Heart right ventricle (tissue), 16 donors: ENCODE data around the gene CYP2B6. TPM values are rescaled to one million over a fixed set of nuclear protein-coding genes. Genes with fewer than 3 reads are reported as not detected.

Source experiments
- ATAC-seq, 8 donors: fragments of 200-7000 bp; cut with Tn5 transposase; one replicate each; pipeline ENCODE4 v1.9.1; 2020; ENCODE audit warnings: mild to moderate bottlenecking in 8 of 8, moderate library complexity in 8 of 8, moderate number of reproducible peaks in 1 of 8
- DNase-seq, 2 donors: peaks; one replicate each; pipeline ENCODE4 v3.0.0-alpha.2; 2020
- H3K27ac ChIP-seq, 10 donors: fragments of 200-600 bp; sonication (generic) in 2 of 10; one replicate each; pipeline versions ENCODE4 v1.5.0 to v1.8.0; 2020 to 2022; ENCODE audit warnings: mild to moderate bottlenecking in 3 of 10
- H3K27me3 ChIP-seq, 7 donors: fragments of 200-600 bp; one replicate each; pipeline ENCODE4 v1.8.0; 2021 to 2022; ENCODE audit warnings: mild to moderate bottlenecking in 2 of 7
- H3K36me3 ChIP-seq, 9 donors: fragments of 200-600 bp; sonication (generic) in 1 of 9; one replicate each; pipeline versions ENCODE4 v1.5.0 to v1.8.0; 2020 to 2022; ENCODE audit warnings: mild to moderate bottlenecking in 2 of 9
- H3K4me1 ChIP-seq, 9 donors: fragments of 200-600 bp; sonication (generic) in 1 of 9; one replicate each; pipeline versions ENCODE4 v1.5.0 to v1.8.0; 2020 to 2022; ENCODE audit warnings: mild to moderate bottlenecking in 4 of 9
- H3K4me3 ChIP-seq, 10 donors: fragments of 200-600 bp; sonication (generic) in 2 of 10; one replicate each; pipeline versions ENCODE4 v1.5.0 to v1.8.0; 2020 to 2022; ENCODE audit warnings: mild to moderate bottlenecking in 7 of 10, moderate library complexity in 2 of 10
- H3K9me3 ChIP-seq, 11 donors: fragments of 200-600 bp in 10 of 11; sonication (generic) in 2 of 11; one replicate each; pipeline versions ENCODE4 v1.5.0 to v1.8.0; 2013 to 2022; ENCODE audit warnings: mild to moderate bottlenecking in 2 of 11, control low read depth in 1 of 11, moderate library complexity in 1 of 11
- WGBS, 2 donors: extraction: QIAGEN DNeasy Blood & Tissue Kit; methylation state at CpG; one replicate each; pipeline ENCODE4 v1.1.7; 2013; ENCODE audit warnings: inconsistent platforms in 1 of 2; 5-methylcytosine and 5-hydroxymethylcytosine counted together
- intact Hi-C, 10 donors: fragments of 100-400 bp; cut with DNase I; formaldehyde crosslinking; loops; one replicate each; pipeline versions ENCODE4 v1.11.1 to v1.14.2; 2022
- polyA plus RNA-seq, 2 donors: library from polyadenylated mRNA; stranded (reverse); fragments of 200-250 nt; gene quantifications; one replicate each; pipeline ENCODE4 v1.2.3, GENCODE V29; 2013
- total RNA-seq, 10 donors: library from RNA; stranded (reverse); fragmentation: NEBNext Ultra II Directional in 3 of 10; extraction: Animal tissue kit (Norgen Biotek cat#: 25700) in 3 of 10; gene quantifications; one replicate each; pipeline versions ENCODE4 v1.2.1 to v1.2.4, GENCODE V29; 2021 to 2023
- TF ChIP-seq, protein P1 (sequence below), 9 donors: fragments of 200-600 bp; sonication (generic) in 2 of 9; IDR thresholded peaks; one replicate each; pipeline versions ENCODE4 v1.5.0 to v1.8.0; 2021 to 2022; ENCODE audit warnings: antibody characterized with exemption in 9 of 9, mild to moderate bottlenecking in 5 of 9, moderate library complexity in 1 of 9
- donor health status: Arrhythmogenic right ventricular cardiomyopathy.
- donor health status: ischemic (EF 13 %, LVEDD 7.1; RV severe dilation, severe dysfunction).
- donor health status: healthy with polysubstance abuse.
- donor health status: DM: no; HTN: yes; CAD: no.
- donor health status: DM: no; HTN: no; CAD: no.
- donor health status: ischemic (EF 25% LVEDD 6.9; RV normal size, moderate dysfunction).
- donor health status: ischemic (EF 25% LVEDD 5.7; RV mildly dilated, moderate dysfunction).
- donor health status: healthy.
- donor health status: DM: yes; HTN: yes; CAD: no.
- donor health status: Ischemic cardiomyopathy.
- donor health status: ischemic (EF 35%, LVEDD 5.7; RV mildly dilated, moderate dysfunction).
- donor health status: nonischemic (EF 11% LVEDD 7.7; RV severe dilation, severe dysfunction).
- donor health status: DM: yes; HTN: yes; CAD: no.
- donor health status: PGD.
- donor health status: ischemic (EF 29% LVEDD 5.4; RV normal size, mild dysfunction).
- donor health status: nonischemic (EF 23%, LVEDD 6.1; RV moderate dilation, normal function).

Gene CYP2B6
- total and polyA plus RNA-seq, 12 donors, result not detected

DNA sequence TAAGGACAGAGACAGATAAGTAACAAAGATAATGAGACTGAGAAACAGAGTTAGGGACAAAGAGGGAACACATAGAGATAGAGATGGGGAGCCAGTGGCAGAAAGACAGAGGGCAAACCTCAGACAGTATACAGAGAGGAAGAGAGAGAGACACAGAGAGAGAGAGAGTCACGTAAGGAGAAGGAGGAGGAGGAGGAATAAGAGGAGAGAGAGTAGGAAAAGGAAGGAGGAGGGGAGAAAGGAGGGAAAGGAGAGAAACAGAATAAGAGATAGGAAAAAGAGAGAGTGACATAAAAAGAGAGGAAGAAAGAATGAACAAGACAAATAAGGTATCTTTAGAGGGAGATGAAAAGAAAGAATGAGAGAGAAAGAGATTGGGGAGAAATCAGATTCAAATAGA, 23.6 kb downstream of the CYP2B6 start:
- H3K4me1 ChIP-seq, result no peaks in the 10 kb centered on the region
- H3K27ac ChIP-seq, result no peak overlapping the region
- no peaks in the 10 kb centered on the region for H3K36me3 ChIP-seq
- WGBS, 2 donors, result 27 to 29% methylated on average over 1 of the region's 1 CpG
- no peak overlapping the region for H3K4me3 ChIP-seq
- no peak for DNase-seq
- TF ChIP-seq, protein P1, sequence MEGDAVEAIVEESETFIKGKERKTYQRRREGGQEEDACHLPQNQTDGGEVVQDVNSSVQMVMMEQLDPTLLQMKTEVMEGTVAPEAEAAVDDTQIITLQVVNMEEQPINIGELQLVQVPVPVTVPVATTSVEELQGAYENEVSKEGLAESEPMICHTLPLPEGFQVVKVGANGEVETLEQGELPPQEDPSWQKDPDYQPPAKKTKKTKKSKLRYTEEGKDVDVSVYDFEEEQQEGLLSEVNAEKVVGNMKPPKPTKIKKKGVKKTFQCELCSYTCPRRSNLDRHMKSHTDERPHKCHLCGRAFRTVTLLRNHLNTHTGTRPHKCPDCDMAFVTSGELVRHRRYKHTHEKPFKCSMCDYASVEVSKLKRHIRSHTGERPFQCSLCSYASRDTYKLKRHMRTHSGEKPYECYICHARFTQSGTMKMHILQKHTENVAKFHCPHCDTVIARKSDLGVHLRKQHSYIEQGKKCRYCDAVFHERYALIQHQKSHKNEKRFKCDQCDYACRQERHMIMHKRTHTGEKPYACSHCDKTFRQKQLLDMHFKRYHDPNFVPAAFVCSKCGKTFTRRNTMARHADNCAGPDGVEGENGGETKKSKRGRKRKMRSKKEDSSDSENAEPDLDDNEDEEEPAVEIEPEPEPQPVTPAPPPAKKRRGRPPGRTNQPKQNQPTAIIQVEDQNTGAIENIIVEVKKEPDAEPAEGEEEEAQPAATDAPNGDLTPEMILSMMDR (IDR thresholded peaks at IDR 0.05), result no peak
- H3K9me3 ChIP-seq, result no peaks in the 10 kb centered on the region
- H3K27me3 ChIP-seq, result peaks cover 0 to 57% (median 14%) of the 10 kb centered on the region in 7 donors
- intact Hi-C loops, result loop anchor here in 1 of 10 donors (10.0 kb wide), 1 partner anchor 920 kb away; no protein-coding TSS in a partner anchor
- ATAC-seq, result no peak

DNA sequence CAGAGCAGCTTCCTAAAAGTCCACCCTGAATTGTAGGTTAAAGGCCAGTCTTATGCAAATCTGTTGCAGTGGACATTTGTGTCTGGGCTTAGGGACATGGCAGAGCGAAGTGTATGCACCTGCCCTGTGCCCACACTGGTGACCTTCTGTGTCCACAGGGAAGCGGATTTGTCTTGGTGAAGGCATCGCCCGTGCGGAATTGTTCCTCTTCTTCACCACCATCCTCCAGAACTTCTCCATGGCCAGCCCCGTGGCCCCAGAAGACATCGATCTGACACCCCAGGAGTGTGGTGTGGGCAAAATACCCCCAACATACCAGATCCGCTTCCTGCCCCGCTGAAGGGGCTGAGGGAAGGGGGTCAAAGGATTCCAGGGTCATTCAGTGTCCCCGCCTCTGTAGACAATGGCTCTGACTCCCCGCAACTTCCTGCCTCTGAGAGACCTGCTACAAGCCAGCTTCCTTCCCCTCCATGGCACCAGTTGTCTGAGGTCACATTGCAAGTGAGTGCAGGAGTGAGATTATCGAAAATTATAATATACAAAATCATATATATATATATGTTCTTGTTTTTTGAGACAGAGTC, 25.5 kb downstream of the CYP2B6 start:
- no peak overlapping the region for H3K4me3 ChIP-seq
- peaks cover 0 to 47% (median 18%) of the 10 kb centered on the region in 7 donors for H3K27me3 ChIP-seq
- TF ChIP-seq, protein P1 (IDR thresholded peaks at IDR 0.05), result no peak
- H3K9me3 ChIP-seq, result no peaks in the 10 kb centered on the region
- ATAC-seq (no peak), DNase-seq (no peak)
- no peaks in the 10 kb centered on the region for H3K36me3 ChIP-seq
- intact Hi-C loops, result loop anchor here in 1 of 10 donors (10.0 kb wide), 1 partner anchor 918 kb away; no protein-coding TSS in a partner anchor
- WGBS, 2 donors, result 81 to 86% methylated on average over 12 of the region's 12 CpGs
- no peak overlapping the region for H3K27ac ChIP-seq
- no peaks in the 10 kb centered on the region for H3K4me1 ChIP-seq

DNA sequence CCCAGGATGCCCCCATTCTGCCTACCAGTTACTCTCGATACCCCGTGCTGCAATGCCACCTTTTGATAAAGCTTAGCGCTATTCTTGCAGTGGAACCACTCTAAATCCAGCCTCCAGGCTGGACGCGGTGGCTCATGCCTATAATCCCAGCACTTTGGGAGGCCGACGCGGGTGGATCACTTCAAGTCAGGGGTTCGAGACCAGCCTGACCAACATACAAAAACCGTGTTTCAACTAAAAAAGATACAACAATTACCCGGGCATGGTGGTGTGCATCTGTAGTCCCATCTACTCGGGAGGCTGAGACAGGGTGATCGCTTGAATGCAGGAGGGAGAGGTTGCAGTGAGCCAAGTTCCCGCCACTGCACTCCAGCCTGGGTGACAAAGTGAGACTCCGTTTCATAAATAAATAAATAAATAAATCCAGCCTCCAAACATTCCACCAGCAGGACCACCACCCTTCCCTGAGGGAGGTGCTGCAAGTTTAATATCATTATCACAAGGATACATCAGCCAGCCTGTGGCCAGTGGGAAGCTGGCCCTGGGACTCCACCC, 27.7 kb downstream of the CYP2B6 start:
- Histone ChIP-seq H3K4me3 (no peak overlapping the region), H3K4me1 (no peaks in the 10 kb centered on the region), H3K36me3 (no peaks in the 10 kb centered on the region), H3K9me3 (no peaks in the 10 kb centered on the region), H3K27ac (no peak overlapping the region), H3K27me3 (peaks cover 0 to 35% (median 11%) of the 10 kb centered on the region in 7 donors)
- no peak for DNase-seq
- 92 to 93% methylated on average over 15 of the region's 15 CpGs for WGBS, 2 donors
- TF ChIP-seq, protein P1 (IDR thresholded peaks at IDR 0.05), result no peak
- intact Hi-C loops, result loop anchor here in 1 of 10 donors (10.0 kb wide), 1 partner anchor 916 kb away; no protein-coding TSS in a partner anchor
- ATAC-seq, result no peak

DNA sequence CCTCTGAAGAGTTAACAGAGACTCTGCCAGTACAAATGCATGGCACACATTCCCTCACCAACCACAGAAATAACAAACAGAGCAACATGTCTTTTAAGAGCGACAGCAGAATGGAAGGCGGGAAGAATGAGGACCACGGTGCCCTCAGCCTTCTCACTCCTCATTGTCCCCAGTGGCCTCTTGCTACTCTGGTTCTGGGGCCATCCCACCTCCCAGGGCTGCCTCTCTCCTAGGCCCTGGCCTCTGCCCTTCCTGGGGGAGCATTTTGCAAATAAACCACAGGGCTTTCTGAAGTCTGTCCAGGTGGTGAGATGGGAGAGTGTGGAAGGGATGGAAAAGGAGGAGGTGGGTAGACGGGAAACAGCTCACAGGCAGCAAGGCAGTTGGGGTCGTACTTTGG, 28.3 kb downstream of the CYP2B6 start:
- WGBS, 2 donors, result 66 to 71% methylated on average over 5 of the region's 5 CpGs
- H3K9me3 ChIP-seq, result no peaks in the 10 kb centered on the region
- no peaks in the 10 kb centered on the region for H3K36me3 ChIP-seq
- no peak overlapping the region for H3K4me3 ChIP-seq
- ATAC-seq, result no peak
- intact Hi-C loops, result loop anchor here in 1 of 10 donors (10.0 kb wide), 1 partner anchor 915 kb away; no protein-coding TSS in a partner anchor
- no peak for DNase-seq
- H3K27ac ChIP-seq, result no peak overlapping the region
- peaks cover 0 to 37% (median 12%) of the 10 kb centered on the region in 7 donors for H3K27me3 ChIP-seq
- no peaks in the 10 kb centered on the region for H3K4me1 ChIP-seq
- TF ChIP-seq, protein P1 (IDR thresholded peaks at IDR 0.05), result no peak
